ENCODE results near the gene CASQ2.

CASQ2 gene

GRCh38 chr1:115746021-115746690 lies 22.4 kb downstream of the CASQ2 start:
- H3K4me3 ChIP-seq (ENCODE audit: control insufficient read depth in 1 of 7, extremely low read depth in 1 of 7, insufficient read depth in 4 of 7, low read depth in 2 of 7, low read length in 6 of 7): no peak overlapping the region
- no peaks in the 10 kb centered on the region for H3K36me3 ChIP-seq (ENCODE audit: control insufficient read depth in 4 of 4, insufficient read depth in 4 of 4, low read length in 3 of 4)
- ChIA-PET POLR2A (no interaction called here), CTCF (no interaction called here)
- no peak for DNase-seq
- peaks cover 0 to 4% (median 0%) of the 10 kb centered on the region in 5 experiments for H3K27me3 ChIP-seq (replicated peaks in 2 of 5; ENCODE audit: control insufficient read depth in 4 of 5, insufficient read depth in 5 of 5, low read length in 4 of 5)
- no peaks in the 10 kb centered on the region for H3K4me1 ChIP-seq (ENCODE audit: control extremely low read depth in 1 of 4, control insufficient read depth in 4 of 4, insufficient read depth in 4 of 4, low read length in 3 of 4)
- 93% methylated on average over 2 of the region's 5 CpGs for WGBS (ENCODE audit: insufficient coverage)
- no peaks in the 10 kb centered on the region for H3K9me3 ChIP-seq (ENCODE audit: control extremely low read depth in 1 of 5, control insufficient read depth in 4 of 5, insufficient read depth in 2 of 5, low read depth in 1 of 5, low read length in 4 of 5)
- H3K27ac ChIP-seq (ENCODE audit: insufficient read depth in 1 of 2, low read depth in 1 of 2, low read length in 2 of 2, poor library complexity in 1 of 2, severe bottlenecking in 2 of 2): no peak overlapping the region

- ChIA-PET CTCF (no interaction called here), POLR2A (no interaction called here)
- WGBS (ENCODE audit: insufficient coverage): 0% methylated on average over 1 of the region's 3 CpGs
- no peaks in the 10 kb centered on the region for H3K4me1 ChIP-seq (ENCODE audit: control extremely low read depth in 1 of 4, control insufficient read depth in 4 of 4, insufficient read depth in 4 of 4, low read length in 3 of 4)
- no peaks in the 10 kb centered on the region for H3K36me3 ChIP-seq (ENCODE audit: control insufficient read depth in 4 of 4, insufficient read depth in 4 of 4, low read length in 3 of 4)
- no peak overlapping the region for H3K4me3 ChIP-seq (ENCODE audit: control insufficient read depth in 1 of 7, extremely low read depth in 1 of 7, insufficient read depth in 4 of 7, low read depth in 2 of 7, low read length in 6 of 7)
- H3K9me3 ChIP-seq (ENCODE audit: control extremely low read depth in 1 of 5, control insufficient read depth in 4 of 5, insufficient read depth in 2 of 5, low read depth in 1 of 5, low read length in 4 of 5): no peaks in the 10 kb centered on the region
- DNase-seq: no peak
- H3K27me3 ChIP-seq (replicated peaks in 2 of 5; ENCODE audit: control insufficient read depth in 4 of 5, insufficient read depth in 5 of 5, low read length in 4 of 5): peaks cover 0 to 4% (median 0%) of the 10 kb centered on the region in 5 experiments
- no peak overlapping the region for H3K27ac ChIP-seq (ENCODE audit: insufficient read depth in 1 of 2, low read depth in 1 of 2, low read length in 2 of 2, poor library complexity in 1 of 2, severe bottlenecking in 2 of 2)
These were observed 23.8 kb downstream of the CASQ2 start for GRCh38 chr1:115744646-115745275.

- H3K36me3 ChIP-seq (ENCODE audit: control insufficient read depth in 4 of 4, insufficient read depth in 4 of 4, low read length in 3 of 4): no peaks in the 10 kb centered on the region
- WGBS (ENCODE audit: insufficient coverage): 83% methylated on average over 1 of the region's 1 CpG
- no peak overlapping the region for H3K27ac ChIP-seq (ENCODE audit: insufficient read depth in 1 of 2, low read depth in 1 of 2, low read length in 2 of 2, poor library complexity in 1 of 2, severe bottlenecking in 2 of 2)
- no peak overlapping the region for H3K4me3 ChIP-seq (ENCODE audit: control insufficient read depth in 1 of 7, extremely low read depth in 1 of 7, insufficient read depth in 4 of 7, low read depth in 2 of 7, low read length in 6 of 7)
- H3K4me1 ChIP-seq (ENCODE audit: control extremely low read depth in 1 of 4, control insufficient read depth in 4 of 4, insufficient read depth in 4 of 4, low read length in 3 of 4): no peaks in the 10 kb centered on the region
- DNase-seq: no peak
- ChIA-PET CTCF (interaction anchor here (2.3 to 3.5 kb wide), 3 partner anchors 23 to 34 kb away, joined by 7 to 16 read pairs (median 8); no protein-coding TSS in a partner anchor), POLR2A (no interaction called here)
- H3K27me3 ChIP-seq (replicated peaks in 2 of 5; ENCODE audit: control insufficient read depth in 4 of 5, insufficient read depth in 5 of 5, low read length in 4 of 5): peaks cover 0 to 5% (median 2%) of the 10 kb centered on the region in 5 experiments
- H3K9me3 ChIP-seq (ENCODE audit: control extremely low read depth in 1 of 5, control insufficient read depth in 4 of 5, insufficient read depth in 2 of 5, low read depth in 1 of 5, low read length in 4 of 5): no peaks in the 10 kb centered on the region
These were observed 27.7 kb downstream of the CASQ2 start for GRCh38 chr1:115740811-115741210.

- Histone ChIP-seq H3K4me1 (ENCODE audit: control extremely low read depth in 1 of 4, control insufficient read depth in 4 of 4, insufficient read depth in 4 of 4, low read length in 3 of 4) (no peaks in the 10 kb centered on the region), H3K9me3 (ENCODE audit: control extremely low read depth in 1 of 5, control insufficient read depth in 4 of 5, insufficient read depth in 2 of 5, low read depth in 1 of 5, low read length in 4 of 5) (no peaks in the 10 kb centered on the region), H3K27me3 (replicated peaks in 2 of 5; ENCODE audit: control insufficient read depth in 4 of 5, insufficient read depth in 5 of 5, low read length in 4 of 5) (peaks cover 0 to 4% (median 0%) of the 10 kb centered on the region in 5 experiments), H3K4me3 (ENCODE audit: control insufficient read depth in 1 of 7, extremely low read depth in 1 of 7, insufficient read depth in 4 of 7, low read depth in 2 of 7, low read length in 6 of 7) (no peak overlapping the region), H3K36me3 (ENCODE audit: control insufficient read depth in 4 of 4, insufficient read depth in 4 of 4, low read length in 3 of 4) (no peaks in the 10 kb centered on the region), H3K27ac (ENCODE audit: insufficient read depth in 1 of 2, low read depth in 1 of 2, low read length in 2 of 2, poor library complexity in 1 of 2, severe bottlenecking in 2 of 2) (no peak overlapping the region)
- WGBS (ENCODE audit: insufficient coverage): 0% methylated on average over 1 of the region's 4 CpGs
- no peak for DNase-seq
- POLR2A ChIA-PET: no interaction called here
- CTCF ChIA-PET: no interaction called here
These were observed 36.2 kb downstream of the CASQ2 start for GRCh38 chr1:115732316-115732715.

GRCh38 chr1:115729756-115730155 lies 38.8 kb downstream of the CASQ2 start:
- no peaks in the 10 kb centered on the region for H3K36me3 ChIP-seq (ENCODE audit: control insufficient read depth in 4 of 4, insufficient read depth in 4 of 4, low read length in 3 of 4)
- H3K4me1 ChIP-seq (ENCODE audit: control extremely low read depth in 1 of 4, control insufficient read depth in 4 of 4, insufficient read depth in 4 of 4, low read length in 3 of 4): no peaks in the 10 kb centered on the region
- 76% methylated on average over 2 of the region's 4 CpGs for WGBS (ENCODE audit: insufficient coverage)
- peaks cover 0 to 4% (median 0%) of the 10 kb centered on the region in 5 experiments for H3K27me3 ChIP-seq (replicated peaks in 2 of 5; ENCODE audit: control insufficient read depth in 4 of 5, insufficient read depth in 5 of 5, low read length in 4 of 5)
- no peak overlapping the region for H3K4me3 ChIP-seq (ENCODE audit: control insufficient read depth in 1 of 7, extremely low read depth in 1 of 7, insufficient read depth in 4 of 7, low read depth in 2 of 7, low read length in 6 of 7)
- POLR2A ChIA-PET: no interaction called here
- no peak for DNase-seq
- CTCF ChIA-PET: no interaction called here
- H3K27ac ChIP-seq (ENCODE audit: insufficient read depth in 1 of 2, low read depth in 1 of 2, low read length in 2 of 2, poor library complexity in 1 of 2, severe bottlenecking in 2 of 2): no peak overlapping the region
- no peaks in the 10 kb centered on the region for H3K9me3 ChIP-seq (ENCODE audit: control extremely low read depth in 1 of 5, control insufficient read depth in 4 of 5, insufficient read depth in 2 of 5, low read depth in 1 of 5, low read length in 4 of 5)

GRCh38 chr1:115728341-115728740 lies 40.2 kb downstream of the CASQ2 start:
- H3K9me3 ChIP-seq (ENCODE audit: control extremely low read depth in 1 of 5, control insufficient read depth in 4 of 5, insufficient read depth in 2 of 5, low read depth in 1 of 5, low read length in 4 of 5): no peaks in the 10 kb centered on the region
- H3K36me3 ChIP-seq (ENCODE audit: control insufficient read depth in 4 of 4, insufficient read depth in 4 of 4, low read length in 3 of 4): no peaks in the 10 kb centered on the region
- H3K27me3 ChIP-seq (replicated peaks in 2 of 5; ENCODE audit: control insufficient read depth in 4 of 5, insufficient read depth in 5 of 5, low read length in 4 of 5): no peaks in the 10 kb centered on the region
- H3K4me3 ChIP-seq (ENCODE audit: control insufficient read depth in 1 of 7, extremely low read depth in 1 of 7, insufficient read depth in 4 of 7, low read depth in 2 of 7, low read length in 6 of 7): no peak overlapping the region
- no peaks in the 10 kb centered on the region for H3K4me1 ChIP-seq (ENCODE audit: control extremely low read depth in 1 of 4, control insufficient read depth in 4 of 4, insufficient read depth in 4 of 4, low read length in 3 of 4)
- no peak overlapping the region for H3K27ac ChIP-seq (ENCODE audit: insufficient read depth in 1 of 2, low read depth in 1 of 2, low read length in 2 of 2, poor library complexity in 1 of 2, severe bottlenecking in 2 of 2)
- CTCF ChIA-PET: interaction anchor here (0.9 kb wide), 1 partner anchor 15 kb away, joined by 5 read pairs; no protein-coding TSS in a partner anchor
- no CpG with 5 or more reads among the region's 1 CpG for WGBS (ENCODE audit: insufficient coverage)
- DNase-seq: peak in 1 of 3 donors; percentile 18
- POLR2A ChIA-PET: no interaction called here

- peak in 2 of 3 donors; percentile 23 to 36 for DNase-seq
- no peaks in the 10 kb centered on the region for H3K9me3 ChIP-seq (ENCODE audit: control extremely low read depth in 1 of 5, control insufficient read depth in 4 of 5, insufficient read depth in 2 of 5, low read depth in 1 of 5, low read length in 4 of 5)
- ChIA-PET CTCF (interaction anchor here (0.9 kb wide), 1 partner anchor 15 kb away, joined by 5 read pairs; no protein-coding TSS in a partner anchor), POLR2A (no interaction called here)
- H3K4me1 ChIP-seq (ENCODE audit: control extremely low read depth in 1 of 4, control insufficient read depth in 4 of 4, insufficient read depth in 4 of 4, low read length in 3 of 4): no peaks in the 10 kb centered on the region
- no peaks in the 10 kb centered on the region for H3K27me3 ChIP-seq (replicated peaks in 2 of 5; ENCODE audit: control insufficient read depth in 4 of 5, insufficient read depth in 5 of 5, low read length in 4 of 5)
- H3K36me3 ChIP-seq (ENCODE audit: control insufficient read depth in 4 of 4, insufficient read depth in 4 of 4, low read length in 3 of 4): no peaks in the 10 kb centered on the region
- H3K4me3 ChIP-seq (ENCODE audit: control insufficient read depth in 1 of 7, extremely low read depth in 1 of 7, insufficient read depth in 4 of 7, low read depth in 2 of 7, low read length in 6 of 7): no peak overlapping the region
- 87% methylated on average over 6 of the region's 7 CpGs for WGBS (ENCODE audit: insufficient coverage)
- H3K27ac ChIP-seq (ENCODE audit: insufficient read depth in 1 of 2, low read depth in 1 of 2, low read length in 2 of 2, poor library complexity in 1 of 2, severe bottlenecking in 2 of 2): no peak overlapping the region
These were observed 40.7 kb downstream of the CASQ2 start for GRCh38 chr1:115727706-115728249.
